ENCODE measurements around the gene RAET1L.
"Not testable (repeated sequence)": the region's sequence is repeated elsewhere in the genome, so short reads cannot be mapped to it uniquely, and the experiment has no call there.

The RAET1L gene

GRCh38 chr6:150025201-150025917 is at the start of gene RAET1L:
RAET1L (minus strand) TSS chr6:150025532; CDS start chr6:150025471, 61 bp downstream.
- DNase-seq, result peak; percentile 48

GRCh38 chr6:150075034-150075421 is 49.7 kb upstream of the RAET1L start:
- DNase-seq, result no peak

DNA sequence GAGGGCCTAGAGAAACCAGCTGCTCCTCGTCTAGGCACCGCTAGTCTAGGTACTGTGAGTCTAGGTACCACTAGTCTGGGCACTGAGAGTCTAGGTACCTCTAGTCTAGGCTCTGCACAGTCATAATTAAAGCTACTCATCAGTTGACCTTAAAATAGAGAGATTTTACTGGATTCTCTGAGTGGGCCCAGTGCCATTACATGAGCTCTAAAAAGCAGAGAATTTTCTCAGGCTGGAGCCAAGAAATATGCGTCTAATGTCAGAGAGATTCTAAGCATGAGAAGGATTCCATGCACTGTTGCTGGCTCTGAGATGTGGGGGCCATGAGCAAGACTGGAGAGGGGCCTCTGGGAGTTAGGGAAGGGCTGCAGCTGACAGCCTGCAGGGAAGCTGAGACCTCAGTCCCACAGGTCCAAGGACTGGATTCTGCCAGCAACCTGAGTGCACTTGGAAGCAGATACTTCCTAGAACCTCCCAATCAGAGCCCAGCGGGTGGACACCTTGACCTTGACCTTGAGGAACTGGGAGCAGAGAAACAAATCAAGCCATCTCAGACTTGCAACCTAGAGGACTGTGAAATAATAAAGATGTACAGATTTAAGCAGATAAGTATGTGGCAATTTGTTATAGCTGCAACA is 49.2 kb upstream of the RAET1L start:
- DNase-seq, result not testable (repeated sequence)

DNA sequence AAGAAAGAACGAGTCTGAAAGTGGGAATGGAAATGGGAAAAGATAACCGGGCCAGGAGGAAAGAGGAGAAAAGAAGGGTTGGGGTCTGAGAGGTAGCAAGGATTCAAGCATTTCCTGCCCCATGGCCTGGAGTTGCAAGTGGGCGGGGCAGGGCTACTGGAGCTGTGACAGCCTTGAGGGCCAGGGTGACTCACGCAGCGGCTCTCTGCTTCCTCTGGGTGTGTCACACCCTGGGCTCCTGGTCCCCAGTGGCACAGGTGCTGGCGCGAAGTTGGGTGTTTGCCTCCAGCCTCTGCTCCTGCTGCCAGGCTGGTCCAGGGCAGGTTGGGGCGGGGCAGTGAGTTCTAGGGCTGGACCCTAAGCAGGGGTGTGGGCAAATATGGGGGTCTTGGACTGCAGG is 46.9 kb upstream of the RAET1L start:
- DNase-seq, result peak; percentile 69

DNA sequence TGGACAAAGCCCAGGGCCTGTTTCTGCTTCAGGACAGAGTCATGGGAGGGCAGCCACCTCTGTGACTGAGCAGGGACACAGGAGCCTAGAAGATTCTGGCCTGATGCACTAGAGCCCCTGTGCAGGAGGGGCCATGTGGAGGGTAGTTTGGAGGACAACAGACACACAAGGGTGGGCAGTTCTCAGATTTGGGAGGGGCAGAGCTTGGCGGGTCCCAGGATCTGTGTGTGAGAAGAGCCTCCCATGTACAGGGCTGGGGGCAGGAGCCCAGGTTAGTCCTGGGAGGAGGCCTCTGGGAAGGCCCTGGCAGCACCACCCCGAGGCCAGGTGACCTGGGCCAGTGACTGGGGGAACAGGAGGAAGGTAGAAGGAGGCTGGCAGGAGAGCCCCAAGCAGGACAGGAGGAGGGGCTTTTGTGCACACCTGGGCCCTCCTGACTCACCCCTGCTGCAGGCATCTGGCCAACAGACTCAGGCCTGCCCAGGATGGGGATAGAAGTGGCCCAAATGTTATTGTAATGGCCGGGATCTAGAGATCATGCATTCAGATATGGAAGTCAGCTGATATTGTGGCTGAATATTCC is 45.0 kb upstream of the RAET1L start:
- DNase-seq, result no peak

DNA sequence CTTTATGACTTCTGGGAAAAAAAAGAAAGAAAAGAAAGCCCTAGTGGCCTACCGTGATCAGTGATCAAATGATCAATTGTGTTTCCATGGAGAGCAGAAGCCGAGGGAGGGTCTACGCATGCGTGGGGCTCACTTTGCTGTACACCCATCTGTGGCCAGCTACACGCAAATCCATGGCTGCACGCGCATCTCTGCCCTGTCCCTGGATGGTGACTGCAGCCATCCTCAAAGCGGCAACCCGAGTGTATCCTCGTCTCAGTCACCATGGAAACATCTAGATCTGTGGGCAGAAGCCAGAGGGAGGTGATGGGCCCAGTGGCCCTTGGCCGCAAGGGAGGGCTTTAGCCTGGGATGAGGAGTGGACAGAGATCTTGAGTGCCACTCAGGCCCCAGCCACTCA is 44.4 kb upstream of the RAET1L start:
- DNase-seq, result no peak

GRCh38 chr6:150068720-150069648 is 43.7 kb upstream of the RAET1L start, which contains the start of gene ULBP3:
ULBP3 (minus strand) TSS chr6:150069121; CDS start chr6:150069066, 55 bp downstream.
- DNase-seq, result peak; percentile 79

DNA sequence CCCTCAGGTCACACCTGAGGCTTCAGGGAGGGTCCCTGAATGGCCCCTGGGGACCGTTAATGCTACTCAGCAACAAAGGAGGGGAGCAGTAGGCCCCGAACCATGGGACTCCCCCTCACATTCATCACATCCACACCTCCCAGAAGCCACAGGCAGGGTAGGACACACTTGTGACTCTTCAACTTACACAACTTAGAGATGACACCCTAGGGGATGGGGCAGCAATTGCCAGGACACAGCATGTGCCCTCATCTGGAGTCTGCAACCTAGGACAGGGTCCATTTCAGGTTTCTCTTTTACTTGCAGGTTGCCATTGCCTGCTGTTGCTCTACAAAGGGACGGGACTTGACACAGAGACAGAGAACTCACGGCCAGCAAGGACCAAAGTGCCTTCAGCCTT is 42.8 kb upstream of the RAET1L start:
- peak; percentile 11 for DNase-seq

DNA sequence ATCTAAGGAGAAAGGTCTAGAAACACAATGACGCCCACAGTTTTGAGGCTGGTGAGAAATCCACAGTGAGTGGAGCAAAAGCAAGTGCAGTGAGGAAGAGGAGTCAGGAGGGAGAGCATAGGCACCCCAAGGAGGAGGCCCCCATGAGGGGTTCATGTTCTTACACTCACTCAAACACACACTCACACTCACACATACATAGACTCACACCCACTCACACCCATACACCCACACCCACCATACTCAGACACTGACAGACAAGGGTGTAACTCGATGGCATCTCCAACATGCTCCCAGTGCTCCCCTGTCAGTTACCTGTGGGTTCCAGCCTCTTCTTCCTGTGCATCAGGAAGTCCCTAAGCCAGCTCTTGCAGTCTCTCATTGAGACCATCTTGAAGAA is 39.8 kb upstream of the RAET1L start:
- DNase-seq, result no peak

DNA sequence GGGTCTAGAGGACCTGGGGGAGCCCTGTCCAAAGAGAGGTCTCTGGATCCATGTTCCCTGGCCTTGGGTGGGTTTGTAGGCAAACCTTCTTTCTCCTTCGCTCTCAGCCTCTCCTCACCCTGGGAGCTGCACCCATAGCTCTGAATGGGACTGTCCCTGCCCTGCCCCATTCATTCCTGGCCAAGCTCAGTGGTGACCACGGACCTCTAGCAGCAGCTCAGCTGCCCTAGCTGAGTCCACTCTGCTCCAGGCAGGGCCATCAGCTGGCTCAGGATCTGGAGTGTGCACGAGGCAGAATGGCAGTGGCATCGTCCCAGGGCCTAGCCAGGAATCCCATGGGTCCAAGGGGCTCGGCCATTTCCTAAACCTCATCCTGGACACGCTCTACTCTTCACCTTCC is 38.3 kb upstream of the RAET1L start:
- DNase-seq, result no peak

GRCh38 chr6:150059973-150060372 is 34.6 kb upstream of the RAET1L start:
- DNase-seq, result not testable (repeated sequence)

- DNase-seq, result no peak
Observed at GRCh38 chr6:150058986-150059385, 33.7 kb upstream of the RAET1L start.

DNA sequence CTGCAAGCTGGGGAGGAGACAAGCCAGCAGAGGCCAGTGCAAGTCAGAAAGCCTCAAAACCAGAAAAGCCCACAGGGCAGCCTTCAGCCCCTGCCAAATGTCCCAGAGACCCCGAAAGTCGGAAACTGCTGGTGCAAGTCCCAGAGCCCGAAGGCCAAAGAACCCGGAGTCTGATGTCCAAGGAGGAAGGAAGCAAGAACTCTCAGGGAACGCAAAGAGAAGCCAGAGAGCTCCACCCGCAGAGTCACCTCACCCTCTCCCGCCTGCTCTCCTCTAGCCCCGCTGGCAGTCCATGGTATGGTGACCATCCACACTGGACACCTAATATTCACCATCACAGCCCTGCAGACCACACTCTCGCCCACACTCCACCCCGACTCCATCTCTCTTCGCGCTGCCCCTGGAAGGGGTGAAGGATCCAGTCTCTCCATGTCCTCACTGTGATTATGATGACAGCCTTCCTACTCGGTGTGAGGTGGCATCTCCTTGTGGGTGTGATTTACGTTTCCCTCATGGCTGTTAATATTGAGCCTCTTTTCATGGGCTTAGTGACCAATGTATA is 33.0 kb upstream of the RAET1L start:
- no peak for DNase-seq

- no peak for DNase-seq
Observed at GRCh38 chr6:150057501-150057951, 32.2 kb upstream of the RAET1L start.

DNA sequence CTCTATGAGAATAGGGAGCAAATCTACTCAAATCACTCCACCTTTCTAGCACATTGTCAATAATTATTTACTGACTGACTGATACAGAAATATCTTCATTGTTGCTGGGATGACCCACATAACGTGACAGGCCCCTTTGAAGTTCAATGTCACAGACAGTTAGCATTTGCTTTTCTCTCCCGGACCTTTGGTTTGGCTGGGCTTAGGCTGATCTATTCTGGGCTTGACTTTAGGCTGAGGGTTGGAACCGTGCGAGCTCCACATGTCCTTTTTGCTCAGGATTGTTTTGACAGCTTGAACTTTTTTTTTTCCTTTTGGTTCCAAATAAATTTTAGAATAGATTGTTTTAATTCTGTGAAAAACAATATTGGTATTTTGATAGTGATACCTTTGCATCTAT is 31.6 kb upstream of the RAET1L start:
- DNase-seq, result no peak

GRCh38 chr6:150056156-150056555 is 30.8 kb upstream of the RAET1L start:
- no peak for DNase-seq

DNA sequence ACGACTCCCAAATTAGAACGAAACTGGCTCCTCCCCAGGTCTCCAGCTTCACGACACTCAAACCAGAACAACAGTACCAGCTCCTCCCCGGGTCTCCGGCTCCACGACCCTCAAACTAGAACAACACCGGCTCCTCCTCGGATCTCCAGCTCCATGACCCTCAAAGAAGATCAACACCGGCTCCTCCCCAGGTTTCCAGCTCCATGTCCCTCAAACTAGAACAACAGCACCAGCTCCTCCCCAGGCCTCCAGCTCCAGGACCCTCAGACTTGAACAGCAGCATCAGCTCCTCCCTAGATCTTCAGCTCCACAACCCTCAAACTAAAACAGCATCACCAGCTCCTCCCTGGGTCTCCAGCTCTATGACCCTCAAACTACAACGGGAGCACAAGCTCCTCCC is 29.8 kb upstream of the RAET1L start:
- DNase-seq, result no peak

DNA sequence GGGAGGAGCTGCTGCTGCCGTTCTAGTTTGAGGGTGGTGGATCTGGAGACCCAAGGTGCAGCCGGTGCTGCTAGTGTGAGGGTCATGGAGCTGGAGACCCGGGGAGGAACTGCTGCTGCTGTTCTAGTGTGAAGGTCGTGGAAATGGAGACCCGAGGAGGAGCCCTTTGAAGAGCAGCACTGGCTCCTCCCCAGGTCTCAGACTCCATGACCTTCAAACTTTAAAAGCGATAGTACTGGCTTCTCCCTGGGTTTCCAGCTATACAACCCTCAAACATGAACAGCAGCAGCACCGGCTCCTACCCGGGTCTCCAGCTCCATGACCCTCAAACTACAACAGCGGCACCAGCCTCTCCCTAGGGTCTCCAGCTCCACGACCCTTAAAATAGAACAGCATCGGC is 28.1 kb upstream of the RAET1L start:
- no peak for DNase-seq

DNA sequence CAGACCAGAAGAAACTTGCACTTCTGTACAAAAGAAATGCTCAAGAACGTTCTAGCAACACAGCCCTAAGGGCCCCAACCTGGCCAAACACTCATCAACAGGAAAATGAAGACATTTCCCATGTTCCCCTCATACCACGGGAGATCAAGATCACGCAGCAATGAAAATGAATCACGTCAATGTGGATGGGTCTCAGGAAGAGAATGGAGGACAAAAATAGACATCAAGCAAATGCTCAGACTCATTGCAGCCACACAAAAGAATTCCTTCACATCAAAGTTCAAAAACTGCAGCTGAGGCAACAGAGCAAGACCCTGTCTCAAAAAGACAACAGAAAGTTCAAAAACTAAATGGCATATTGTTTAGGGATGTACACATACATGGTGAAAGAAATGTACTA is 25.5 kb upstream of the RAET1L start:
- no peak for DNase-seq

- no peak for DNase-seq
Observed at GRCh38 chr6:150048099-150048498, 22.8 kb upstream of the RAET1L start.

DNA sequence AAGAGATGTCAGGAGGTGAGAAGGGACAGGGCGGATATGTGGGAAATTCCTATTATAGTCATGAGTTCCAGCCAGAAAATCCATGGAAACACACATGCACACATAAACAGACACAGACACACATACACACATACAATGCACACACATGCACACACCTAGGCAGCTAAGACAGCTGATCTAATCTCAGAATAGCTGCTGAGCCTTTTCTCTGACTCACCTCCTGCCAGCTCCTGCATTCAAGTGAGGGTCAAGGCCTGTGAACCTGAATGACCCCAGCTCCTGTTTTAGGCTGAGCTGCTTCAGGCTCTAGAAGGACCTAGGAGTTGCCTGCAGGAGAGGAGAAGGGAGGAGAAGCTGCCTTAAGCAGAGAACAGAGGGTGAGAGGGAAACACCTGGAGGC is 21.6 kb upstream of the RAET1L start:
- DNase-seq, result no peak

- DNase-seq, result no peak
Observed at GRCh38 chr6:150044621-150045145, 19.4 kb upstream of the RAET1L start.

Measured in inflammatory macrophage treated with lipopolysaccharide for 4 hours (primary cell).